WERI-Rb-1 (cell line): ENCODE measurements around the gene MSLN.

Source experiments
- DNase-seq: peaks from one replicate; pipeline ENCODE4 v3.0.0-alpha.2; 2020
- H3K27ac ChIP-seq: fragments of 250-450 bp; sonication (Bioruptor Pico); 2 replicates; pipeline ENCODE4 v1.5.1; 2020; ENCODE audit warnings: mild to moderate bottlenecking, moderate library complexity
- H3K27me3 ChIP-seq: fragments of 250-450 bp; sonication (Bioruptor Pico); 2 replicates; pipeline ENCODE4 v1.5.1; 2021; ENCODE audit warnings: mild to moderate bottlenecking, low read depth, moderate library complexity; ENCODE audit not compliant: insufficient read depth, severe bottlenecking
- H3K36me3 ChIP-seq: fragments of 250-450 bp; sonication (Bioruptor Pico); 2 replicates; pipeline ENCODE4 v1.5.1; 2020; ENCODE audit warnings: mild to moderate bottlenecking, moderate library complexity
- H3K4me3 ChIP-seq: 2 replicates; pipeline ENCODE4 v1.5.1; 2011; ENCODE audit warnings: low read depth, mild to moderate bottlenecking, control low read depth, low read length
- H3K9me3 ChIP-seq: fragments of 250-450 bp; sonication (Bioruptor Pico); 2 replicates; pipeline ENCODE4 v1.5.1; 2021; ENCODE audit warnings: mild to moderate bottlenecking, moderate library complexity; ENCODE audit not compliant: severe bottlenecking
- CTCF ChIP-seq: IDR thresholded peaks from 2 replicates; pipeline ENCODE4 v1.5.1; 2011; ENCODE audit warnings: low read depth, mild to moderate bottlenecking, control low read depth, inconsistent platforms, low read length

Gene MSLN

GRCh38 chr16:743794-744500, 16.6 kb upstream of the MSLN start:
- TF ChIP-seq CTCF = peak; percentile 40; the same call in 1 of the 2 replicates
- Histone ChIP-seq H3K27me3 (no peaks in the 10 kb centered on the region), H3K9me3 (no peaks in the 10 kb centered on the region), H3K36me3 (peaks cover 4% of the 10 kb centered on the region), H3K27ac (no peak overlapping the region), H3K4me3 (no peak overlapping the region)
- DNase-seq = no peak

DNA sequence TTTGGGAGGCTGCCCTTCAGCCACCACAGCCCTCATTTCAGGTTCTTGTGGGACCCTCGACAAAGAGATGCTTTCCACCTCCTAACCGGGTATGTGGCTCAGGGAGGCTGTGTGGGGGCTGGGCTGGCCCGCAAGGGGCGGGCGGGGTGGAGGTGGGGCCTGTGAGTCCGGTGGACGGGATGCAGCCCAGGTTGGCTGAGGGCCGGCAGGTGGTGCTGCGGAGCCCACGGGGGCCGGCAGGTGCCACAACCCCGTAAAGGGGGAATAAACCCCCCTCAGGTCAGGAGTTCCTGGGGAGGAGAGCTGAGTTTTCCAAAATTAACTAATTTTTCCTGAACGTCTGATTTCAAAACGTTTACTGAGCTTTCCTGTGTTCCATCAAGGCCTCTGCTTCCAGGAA, 14.8 kb upstream of the MSLN start:
- no peaks in the 10 kb centered on the region for H3K9me3 ChIP-seq
- no peaks in the 10 kb centered on the region for H3K36me3 ChIP-seq
- no peaks in the 10 kb centered on the region for H3K27me3 ChIP-seq
- peak overlapping the region; percentile 53; the same call in 1 of the 2 replicates for H3K27ac ChIP-seq
- peak overlapping the region; percentile 9; the same call in 1 of the 2 replicates for H3K4me3 ChIP-seq
- peak; percentile 86 for DNase-seq
- TF ChIP-seq CTCF = peak; percentile 77

- Histone ChIP-seq H3K27ac (peak overlapping the region; percentile 47), H3K27me3 (no peaks in the 10 kb centered on the region)
- DNase-seq = no peak
These were observed 13.9 kb upstream of the MSLN start for GRCh38 chr16:746637-747036.

DNA sequence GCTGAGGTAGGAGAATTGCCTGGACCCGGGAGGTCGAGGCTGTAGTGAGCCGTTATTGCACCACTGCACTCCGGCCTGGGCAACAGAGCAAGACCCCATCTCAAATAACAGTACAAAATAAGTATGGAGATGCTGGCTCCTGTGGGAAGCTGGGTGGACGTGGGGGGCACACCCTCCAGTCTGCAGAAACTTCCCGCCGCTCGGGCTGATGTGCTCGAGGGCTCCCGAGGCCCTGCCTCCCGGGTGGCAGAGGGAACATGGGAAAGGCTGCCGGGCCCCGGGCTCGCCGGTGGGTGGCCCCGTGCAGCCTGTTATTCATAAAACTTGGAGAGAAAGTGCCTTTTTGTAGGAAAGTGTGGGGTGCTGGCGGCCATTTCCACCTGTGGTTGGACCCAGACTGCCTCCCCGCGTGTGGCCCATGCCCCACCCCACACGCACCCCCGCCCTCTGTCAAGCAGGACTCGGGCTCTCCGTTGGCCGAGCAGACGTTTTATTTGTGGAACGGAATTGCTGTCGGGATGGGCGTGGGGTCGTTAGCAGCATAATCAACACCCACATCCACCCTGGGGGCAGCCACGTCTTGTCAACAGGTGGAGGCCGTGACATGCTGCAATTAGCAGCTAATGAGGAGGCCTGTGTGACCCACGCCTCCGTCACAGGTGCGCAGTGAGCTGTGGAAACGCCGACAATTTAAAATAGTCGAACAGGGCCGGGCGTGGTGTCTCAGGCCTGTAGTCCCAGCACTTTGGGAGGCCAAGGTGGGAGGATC, 12.4 kb upstream of the MSLN start:
- DNase-seq = no peak
- no peak overlapping the region for H3K27ac ChIP-seq
- H3K4me3 ChIP-seq = no peak overlapping the region
- no peak for TF ChIP-seq CTCF
- H3K9me3 ChIP-seq = no peaks in the 10 kb centered on the region
- H3K36me3 ChIP-seq = no peaks in the 10 kb centered on the region
- H3K27me3 ChIP-seq = no peaks in the 10 kb centered on the region

More at GRCh38 chr16:746637-747036, 13.9 kb upstream of the MSLN start:
- Histone ChIP-seq H3K4me3 (no peak overlapping the region), H3K36me3 (no peaks in the 10 kb centered on the region), H3K9me3 (no peaks in the 10 kb centered on the region)
- TF ChIP-seq CTCF = no peak

DNA sequence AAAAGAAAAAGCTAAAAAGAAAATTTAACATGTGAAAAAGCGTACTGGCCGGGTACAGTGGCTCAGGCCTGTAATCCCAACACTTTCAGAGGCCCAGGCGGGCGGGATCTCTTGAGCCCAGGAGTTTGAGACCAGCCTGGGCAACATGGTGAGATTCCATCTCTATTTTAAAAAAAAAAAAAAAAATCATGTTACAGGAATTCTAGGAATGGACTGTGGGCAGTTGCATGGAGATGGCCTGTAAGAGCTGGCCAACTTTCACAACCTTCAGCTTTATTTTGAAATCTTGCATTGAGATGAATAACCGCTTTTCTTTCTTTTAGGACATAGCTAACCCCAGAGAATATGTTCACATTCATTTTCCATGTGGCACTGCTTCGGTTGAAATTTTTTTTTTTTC, 11.5 kb upstream of the MSLN start:
- Histone ChIP-seq H3K4me3 (no peak overlapping the region), H3K9me3 (no peaks in the 10 kb centered on the region), H3K36me3 (no peaks in the 10 kb centered on the region), H3K27me3 (no peaks in the 10 kb centered on the region), H3K27ac (no peak overlapping the region)
- TF ChIP-seq CTCF = no peak
- DNase-seq = no peak
